ENCODE data around the gene MRPL52.

MRPL52 gene

DNA sequence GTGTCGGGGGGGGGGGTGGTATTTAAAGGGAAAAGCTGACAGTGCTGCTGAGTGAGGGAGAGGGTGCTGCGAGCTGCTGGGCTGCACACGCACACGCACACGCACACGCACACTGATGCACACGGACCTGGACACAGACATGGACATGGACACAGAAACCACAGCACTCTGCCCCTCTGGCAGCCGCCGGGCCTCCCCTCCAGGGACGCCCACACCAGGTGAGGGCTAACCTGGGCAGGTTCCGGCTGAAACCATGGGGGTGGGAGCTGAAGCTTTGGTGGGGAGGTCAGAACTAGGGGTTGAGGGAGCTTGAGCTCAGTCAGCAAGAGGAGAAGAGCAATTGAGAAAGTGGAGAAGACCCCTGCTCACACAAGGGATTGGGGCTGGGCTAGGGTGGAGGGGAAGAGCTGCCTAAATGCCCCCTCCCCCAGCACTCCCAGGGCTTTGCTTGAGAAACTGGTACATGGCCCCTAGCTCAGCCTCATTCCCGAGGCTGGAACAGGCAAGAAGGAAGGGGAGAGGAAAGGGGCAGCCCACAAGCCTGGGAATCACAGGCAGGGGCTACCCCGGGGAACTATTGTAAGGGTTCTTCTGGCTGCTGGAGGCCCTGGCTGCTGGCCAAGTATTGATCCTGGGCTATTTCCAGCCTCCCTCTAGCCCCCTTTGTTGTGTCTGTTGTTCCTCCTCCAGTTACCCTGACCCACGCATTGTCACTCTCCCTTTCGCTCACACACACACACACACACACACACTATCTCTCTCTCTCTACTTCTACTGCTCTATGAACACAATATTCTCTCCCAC, 53.7 kb downstream of the MRPL52 start, which contains the start of gene REM2:
TSS of gene REM2 (plus strand) at position 50 of the 804 bp plus-strand sequence. CDS start at position 116, 66 bp downstream.
- no peak for DNase-seq

DNA sequence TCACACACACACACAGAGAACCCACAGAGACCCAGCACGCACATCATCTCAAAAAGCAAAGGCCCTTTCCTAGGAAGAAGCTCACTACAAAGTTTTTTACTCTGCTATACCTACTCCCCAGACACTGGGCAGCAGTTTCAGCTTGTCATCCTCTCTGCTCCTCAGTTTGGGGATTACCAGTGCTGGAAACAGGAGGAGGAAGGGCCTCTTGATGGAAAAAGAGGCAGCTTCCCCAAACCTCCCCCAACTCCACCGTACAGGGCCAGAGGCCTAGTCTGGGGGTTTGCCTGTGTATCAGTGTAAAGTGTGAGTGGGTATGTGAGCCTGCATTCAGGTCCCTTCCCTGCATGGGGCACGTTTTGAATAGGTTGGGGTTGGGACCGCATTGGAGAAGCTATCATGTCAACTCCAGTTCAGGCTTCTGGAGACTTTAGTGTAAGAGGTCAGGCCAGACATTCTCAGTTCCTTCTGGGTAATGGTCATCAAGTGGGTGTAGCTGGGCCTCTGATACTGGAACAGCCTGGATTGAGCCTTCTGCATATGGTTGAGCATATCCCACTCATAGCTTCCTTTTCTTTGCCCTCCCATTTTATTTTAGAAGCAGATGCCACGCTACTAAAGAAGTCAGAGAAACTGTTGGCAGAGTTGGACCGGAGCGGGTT, 54.5 kb downstream of the MRPL52 start:
- no peak for DNase-seq

All from activated CD4-positive, CD25-positive, alpha-beta regulatory T cell (primary cell).